ENCODE data around the gene GOLM1.
"Not testable (repeated sequence)": the region's sequence is repeated elsewhere in the genome, so short reads cannot be mapped to it uniquely, and the experiment has no call there.

Gene GOLM1

GRCh38 chr9:86145960-86146359 lies 46.6 kb upstream of the GOLM1 start:
- H3K36me3 ChIP-seq (ENCODE audit: control insufficient read depth in 2 of 2, insufficient read depth in 1 of 2, low read length in 2 of 2); POLR2A ChIA-PET; H3K4me3 ChIP-seq (ENCODE audit: low read depth, low read length); H3K4me1 ChIP-seq (ENCODE audit: control insufficient read depth, insufficient read depth, low read length); CTCF ChIA-PET; H3K27ac ChIP-seq (ENCODE audit: extremely low read depth, low read depth, low read length); H3K9me3 ChIP-seq (ENCODE audit: control insufficient read depth, insufficient read depth, low read depth, low read length): not testable (repeated sequence)
- TF ChIP-seq TRIM28 (IDR thresholded peaks at IDR 0.05; ENCODE audit: borderline replicate concordance, low read length) (peak; percentile 55; the same call in 1 of the 2 replicates), SETDB1 (IDR thresholded peaks at IDR 0.05; ENCODE audit: insufficient read length, low read length) (peak; percentile 42), ZNF626 (tag by site-specific recombination; IDR thresholded peaks at IDR 0.05) (peak; percentile 68), ZNF510 (tag by site-specific recombination; IDR thresholded peaks at IDR 0.05; ENCODE audit: insufficient replicate concordance) (peak; percentile 35)

- Histone ChIP-seq H3K36me3 (ENCODE audit: control insufficient read depth in 2 of 2, insufficient read depth in 1 of 2, low read length in 2 of 2) (no peaks in the 10 kb centered on the region), H3K4me3 (ENCODE audit: low read depth, low read length) (no peak overlapping the region), H3K4me1 (ENCODE audit: control insufficient read depth, insufficient read depth, low read length) (peaks cover 9% of the 10 kb centered on the region), H3K9me3 (ENCODE audit: control insufficient read depth, insufficient read depth, low read depth, low read length) (no peaks in the 10 kb centered on the region), H3K27ac (ENCODE audit: extremely low read depth, low read depth, low read length) (no peak overlapping the region; the same call in 1 of the 2 replicates)
- ChIA-PET CTCF (interaction anchor here (0.7 kb wide), 1 partner anchor 58 kb away, joined by 3 read pairs; no protein-coding TSS in a partner anchor), POLR2A (interaction anchor here (0.6 kb wide), 1 partner anchor 17 kb away, joined by 4 read pairs; no protein-coding TSS in a partner anchor)
- no peak for TF ChIP-seq TRIM28 (IDR thresholded peaks at IDR 0.05; ENCODE audit: borderline replicate concordance, low read length)
- TF ChIP-seq ZBTB6 (tag by site-specific recombination; IDR thresholded peaks at IDR 0.05): 0 out of 2 replicates have a peak, but pooled peaks have one; percentile 10
- TF ChIP-seq FEZF1 (tag by site-specific recombination; IDR thresholded peaks at IDR 0.05): peak; percentile 43; the same call in 1 of the 2 replicates
Observed at GRCh38 chr9:86142973-86143372, 43.6 kb upstream of the GOLM1 start.

GRCh38 chr9:86141843-86142242 lies 42.5 kb upstream of the GOLM1 start:
- POLR2A ChIA-PET: interaction anchor here (1.4 kb wide), 1 partner anchor 9 kb away, joined by 3 read pairs; no protein-coding TSS in a partner anchor
- Histone ChIP-seq H3K27ac (ENCODE audit: extremely low read depth, low read depth, low read length) (peak overlapping the region; percentile 88), H3K36me3 (ENCODE audit: control insufficient read depth in 2 of 2, insufficient read depth in 1 of 2, low read length in 2 of 2) (no peaks in the 10 kb centered on the region), H3K4me3 (ENCODE audit: low read depth, low read length) (no peak overlapping the region), H3K9me3 (ENCODE audit: control insufficient read depth, insufficient read depth, low read depth, low read length) (no peaks in the 10 kb centered on the region), H3K4me1 (ENCODE audit: control insufficient read depth, insufficient read depth, low read length) (peaks cover 9% of the 10 kb centered on the region)
- CTCF ChIA-PET: interaction anchor here (1.2 kb wide), 1 partner anchor 15 kb away, joined by 4 read pairs; no protein-coding TSS in a partner anchor
- TF ChIP-seq ZNF138 (tag by site-specific recombination; IDR thresholded peaks at IDR 0.05; ENCODE audit: borderline replicate concordance) (0 out of 2 replicates have a peak, but pooled peaks have one; percentile 20), ZNF394 (tag by site-specific recombination; IDR thresholded peaks at IDR 0.05; ENCODE audit: borderline replicate concordance) (no peak), TSHZ1 (tag by site-specific recombination; IDR thresholded peaks at IDR 0.05; ENCODE audit: borderline replicate concordance) (peak; percentile 88), ZSCAN18 (tag by site-specific recombination; IDR thresholded peaks at IDR 0.05) (no peak), SP2 (tag by site-specific recombination; IDR thresholded peaks at IDR 0.05) (no peak), ZNF843 (tag by site-specific recombination; IDR thresholded peaks at IDR 0.05) (peak; percentile 99), ZNF121 (tag by site-specific recombination; IDR thresholded peaks at IDR 0.05) (no peak; the same call in 1 of the 2 replicates), ZNF692 (tag by site-specific recombination; IDR thresholded peaks at IDR 0.05) (peak; percentile 47; the same call in 1 of the 2 replicates), ZNF549 (tag by site-specific recombination; IDR thresholded peaks at IDR 0.05) (peak; percentile 64; the same call in 1 of the 2 replicates), ZNF280D (tag by site-specific recombination; IDR thresholded peaks at IDR 0.05) (no peak), EGR2 (tag by site-specific recombination; IDR thresholded peaks at IDR 0.05; ENCODE audit: low read depth) (no peak), ZNF354C (tag by site-specific recombination; IDR thresholded peaks at IDR 0.05; ENCODE audit: borderline replicate concordance, low read depth) (no peak), ZNF677 (tag by site-specific recombination; IDR thresholded peaks at IDR 0.05) (no peak)

All from HEK293 (cell line).